Aorta (tissue), 5 donors: Measurements from ENCODE around the gene ST7. TPM values are rescaled to one million over a fixed set of nuclear protein-coding genes. Genes with fewer than 3 reads are reported as not detected.

Source experiments
- ATAC-seq: fragments of 200-7000 bp; cut with Tn5 transposase; one replicate; pipeline ENCODE4 v1.9.1; 2022; ENCODE audit warnings: moderate library complexity; ENCODE audit not compliant: low FRiP score
- DNase-seq, 2 donors: peaks; one replicate each; pipeline ENCODE4 v3.0.0-alpha.2; 2020
- H3K27ac ChIP-seq, 2 donors: one replicate each; pipeline ENCODE4 v1.5.1; 2013; ENCODE audit warnings: low read length in 2 of 2, mild to moderate bottlenecking in 2 of 2, moderate library complexity in 2 of 2, control low read depth in 1 of 2, inconsistent platforms in 1 of 2, low read depth in 1 of 2
- H3K27me3 ChIP-seq, 2 donors: one replicate each; pipeline ENCODE4 v1.6.1; 2013; ENCODE audit warnings: control low read depth in 1 of 2, low read length in 1 of 2, mild to moderate bottlenecking in 1 of 2, moderate library complexity in 1 of 2; ENCODE audit not compliant: insufficient read depth in 2 of 2, control insufficient read depth in 1 of 2
- H3K36me3 ChIP-seq, 2 donors: one replicate each; pipeline ENCODE4 v1.6.1; 2013; ENCODE audit warnings: control low read depth in 1 of 2, low read length in 1 of 2, mild to moderate bottlenecking in 1 of 2; ENCODE audit not compliant: insufficient read depth in 2 of 2, control insufficient read depth in 1 of 2
- H3K4me1 ChIP-seq, 2 donors: one replicate each; pipeline ENCODE4 v1.6.1; 2013; ENCODE audit warnings: low read length in 2 of 2, control low read depth in 1 of 2, mild to moderate bottlenecking in 1 of 2, moderate library complexity in 1 of 2; ENCODE audit not compliant: insufficient read depth in 2 of 2, control insufficient read depth in 1 of 2
- H3K4me3 ChIP-seq, 2 donors: one replicate each; pipeline ENCODE4 v1.5.1; 2013; ENCODE audit warnings: low read length in 2 of 2, control low read depth in 1 of 2, mild to moderate bottlenecking in 1 of 2
- H3K9me3 ChIP-seq: one replicate; pipeline ENCODE4 v1.6.1; 2013; ENCODE audit warnings: mild to moderate bottlenecking, low read length; ENCODE audit not compliant: control insufficient read depth
- WGBS, 2 donors: extraction: QIAGEN DNeasy Blood & Tissue Kit; methylation state at CpG; one replicate each; pipeline ENCODE4 v1.1.7; 2013; 5-methylcytosine and 5-hydroxymethylcytosine counted together
- intact Hi-C, 2 donors: fragments of 100-400 bp; cut with DNase I; formaldehyde crosslinking; loops; one replicate each; pipeline versions ENCODE4 v1.14.2 to v1.15.0; 2022
- polyA plus RNA-seq, 2 donors: library from polyadenylated mRNA; stranded (reverse); fragments of 200-250 nt; gene quantifications; one replicate each; pipeline ENCODE4 v1.2.3, GENCODE V29; 2013
- total RNA-seq, 2 donors: library from RNA; stranded (reverse); fragmentation: NEBNext Ultra II Directional; extraction: Animal tissue kit (Norgen Biotek cat#: 25700); gene quantifications; one replicate each; pipeline ENCODE4 v1.2.1, GENCODE V29; 2021
- donor health status: healthy with polysubstance abuse.
- donor health status: Bipolar disorder and iron deficiency.
- donor health status: DM: no; HTN: no; CAD: no.
- donor health status: DM: no; HTN: no; CAD: no.
- donor health status: DM: yes; HTN: yes; CAD: no.

The ST7 gene
- total and polyA plus RNA-seq, 4 donors: 24.2 to 35.3 (median 31.9) TPM

DNA sequence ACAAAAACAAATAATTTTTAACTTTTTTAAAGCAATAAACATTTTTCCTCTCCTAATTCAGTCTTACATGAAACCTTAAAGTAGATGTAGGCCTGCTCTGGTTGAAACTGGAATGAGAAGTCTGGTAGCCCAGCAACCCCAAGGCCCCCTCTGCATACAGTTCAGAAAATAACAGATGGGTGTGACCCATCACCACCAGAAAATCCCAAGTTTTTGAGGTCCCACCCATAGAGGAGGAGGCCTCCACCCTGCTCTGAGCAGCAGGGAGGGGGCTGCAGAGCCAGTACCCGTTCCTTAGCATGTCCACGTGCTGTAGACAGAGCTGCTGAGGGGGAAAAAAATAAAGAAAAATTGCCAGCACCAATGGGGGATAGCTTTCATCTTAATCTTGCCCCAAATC lies 246.8 kb downstream of the ST7 start:
- intact Hi-C loops: no loop called here
- WGBS, 2 donors: 72 to 75% methylated on average over 2 of the region's 2 CpGs
- no peaks in the 10 kb centered on the region for H3K27me3 ChIP-seq
- DNase-seq (no peak), ATAC-seq (no peak)
- H3K9me3 ChIP-seq: no peaks in the 10 kb centered on the region
- no peak overlapping the region for H3K4me3 ChIP-seq
- H3K27ac ChIP-seq: no peak overlapping the region
- peaks cover 3 to 4% of the 10 kb centered on the region in 2 donors for H3K36me3 ChIP-seq
- H3K4me1 ChIP-seq: no peaks in the 10 kb centered on the region

DNA sequence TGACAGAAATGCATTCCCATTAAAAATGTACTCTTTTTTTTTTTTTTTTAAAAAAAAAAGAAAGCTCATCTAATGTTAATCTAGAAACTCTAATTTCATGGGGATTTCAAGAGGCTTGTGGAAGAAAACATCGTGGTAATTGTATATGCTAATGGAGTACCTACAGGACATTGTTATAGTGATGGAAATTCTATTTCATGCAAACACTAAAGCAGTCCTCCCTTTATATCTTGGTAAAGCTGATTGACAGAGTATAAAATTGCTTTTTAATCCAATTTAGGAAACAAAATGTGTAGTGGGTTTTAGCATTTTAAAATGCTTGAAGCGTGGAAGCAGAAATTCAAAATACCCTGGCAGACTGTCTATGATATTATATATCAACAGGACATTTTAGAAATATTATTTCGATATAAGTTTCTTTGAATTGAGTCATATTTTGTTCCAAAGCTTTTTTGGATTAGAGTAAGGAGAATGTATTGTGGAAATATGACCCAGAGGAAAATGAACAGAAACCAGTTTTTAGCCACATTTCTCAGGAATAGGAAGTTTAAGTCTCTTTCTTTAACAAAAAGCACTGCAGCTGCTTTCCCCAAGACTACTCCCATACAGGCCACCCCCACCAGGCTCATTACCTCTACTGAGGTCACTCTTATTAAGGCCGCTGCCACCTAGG lies 247.6 kb downstream of the ST7 start:
- peaks cover 3 to 6% of the 10 kb centered on the region in 2 donors for H3K36me3 ChIP-seq
- DNase-seq (no peak), ATAC-seq (no peak)
- WGBS, 2 donors: 80 to 88% methylated on average over 4 of the region's 4 CpGs
- H3K4me1 ChIP-seq: no peaks in the 10 kb centered on the region
- H3K9me3 ChIP-seq: no peaks in the 10 kb centered on the region
- intact Hi-C loops: no loop called here
- H3K27me3 ChIP-seq: no peaks in the 10 kb centered on the region
- no peak overlapping the region for H3K4me3 ChIP-seq
- no peak overlapping the region for H3K27ac ChIP-seq

DNA sequence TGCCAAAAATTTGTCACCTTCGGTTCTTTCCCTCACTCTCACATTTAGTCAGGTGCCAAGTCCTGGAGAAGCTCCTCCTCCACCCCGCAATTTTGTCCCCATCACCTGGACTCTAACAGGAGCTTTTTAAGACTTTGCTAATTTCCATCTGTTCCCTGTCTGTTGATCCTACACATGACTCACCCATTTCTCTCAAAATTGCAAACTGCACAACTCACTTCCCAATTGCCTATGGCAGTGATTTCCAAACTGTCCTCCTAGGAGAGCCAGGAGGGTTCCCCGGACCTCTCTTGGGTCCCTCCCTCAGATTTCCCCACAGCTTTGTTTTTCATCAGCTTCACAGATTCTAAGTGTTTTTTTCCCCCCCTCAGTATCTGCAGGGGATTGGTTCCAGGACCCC lies 249.2 kb downstream of the ST7 start:
- H3K9me3 ChIP-seq: no peaks in the 10 kb centered on the region
- no peaks in the 10 kb centered on the region for H3K27me3 ChIP-seq
- 68 to 81% methylated on average over 3 of the region's 3 CpGs for WGBS, 2 donors
- H3K4me1 ChIP-seq: no peaks in the 10 kb centered on the region
- no peak overlapping the region for H3K27ac ChIP-seq
- no peak overlapping the region for H3K4me3 ChIP-seq
- ATAC-seq (no peak), DNase-seq (no peak)
- intact Hi-C loops: no loop called here
- H3K36me3 ChIP-seq: peaks cover 3 to 6% of the 10 kb centered on the region in 2 donors

DNA sequence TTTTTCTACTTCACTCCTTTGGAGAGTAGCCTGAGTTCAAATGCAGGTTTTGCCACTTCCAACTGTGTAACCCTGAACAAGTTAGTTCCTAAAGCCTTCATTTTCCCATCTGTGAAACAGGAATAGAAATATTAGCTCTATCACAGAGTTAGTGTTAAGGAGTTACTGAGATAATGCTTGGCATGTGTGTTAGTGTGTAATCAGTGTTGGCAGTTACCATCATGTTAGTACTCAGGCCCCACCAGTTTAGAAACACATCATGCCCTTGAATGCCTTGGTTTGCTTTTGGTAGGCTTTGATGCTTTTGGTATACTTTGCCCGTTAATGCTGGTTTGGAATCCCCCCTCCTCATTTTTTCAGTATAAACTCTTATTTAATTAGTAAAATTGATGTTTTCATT lies 249.9 kb downstream of the ST7 start:
- Histone ChIP-seq H3K27ac (no peak overlapping the region), H3K27me3 (no peaks in the 10 kb centered on the region), H3K4me1 (no peaks in the 10 kb centered on the region), H3K4me3 (no peak overlapping the region), H3K36me3 (peaks cover 3 to 6% of the 10 kb centered on the region in 2 donors), H3K9me3 (no peaks in the 10 kb centered on the region)
- intact Hi-C loops: no loop called here
- ATAC-seq: no peak
- DNase-seq: no peak
- WGBS, 2 donors: 49 to 54% methylated on average over 1 of the region's 1 CpG

DNA sequence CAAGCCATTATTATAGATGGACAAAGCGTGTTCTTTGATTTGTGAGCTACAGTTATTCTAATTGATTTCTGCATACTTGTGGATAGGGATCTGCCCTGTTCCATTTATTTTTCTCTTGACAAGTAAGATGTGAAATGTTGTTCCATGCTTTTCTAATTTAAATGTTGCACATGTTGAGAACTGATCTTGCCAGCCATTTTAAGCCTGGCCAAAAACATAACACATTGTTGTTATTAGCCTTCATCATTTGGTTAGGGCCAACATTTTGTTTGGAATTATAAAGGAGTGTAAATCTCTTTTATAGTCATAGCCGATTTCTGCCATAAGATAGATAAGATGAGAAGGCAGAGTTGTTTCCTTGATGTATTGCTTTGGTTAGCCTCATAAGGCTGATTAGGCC lies 252.6 kb downstream of the ST7 start:
- WGBS, 2 donors: 78 to 84% methylated on average over 2 of the region's 2 CpGs
- intact Hi-C loops: no loop called here
- DNase-seq: no peak
- Histone ChIP-seq H3K4me1 (no peaks in the 10 kb centered on the region), H3K9me3 (no peaks in the 10 kb centered on the region), H3K27me3 (no peaks in the 10 kb centered on the region), H3K4me3 (no peak overlapping the region), H3K27ac (no peak overlapping the region), H3K36me3 (peaks cover 3 to 11% of the 10 kb centered on the region in 2 donors)
- no peak for ATAC-seq

DNA sequence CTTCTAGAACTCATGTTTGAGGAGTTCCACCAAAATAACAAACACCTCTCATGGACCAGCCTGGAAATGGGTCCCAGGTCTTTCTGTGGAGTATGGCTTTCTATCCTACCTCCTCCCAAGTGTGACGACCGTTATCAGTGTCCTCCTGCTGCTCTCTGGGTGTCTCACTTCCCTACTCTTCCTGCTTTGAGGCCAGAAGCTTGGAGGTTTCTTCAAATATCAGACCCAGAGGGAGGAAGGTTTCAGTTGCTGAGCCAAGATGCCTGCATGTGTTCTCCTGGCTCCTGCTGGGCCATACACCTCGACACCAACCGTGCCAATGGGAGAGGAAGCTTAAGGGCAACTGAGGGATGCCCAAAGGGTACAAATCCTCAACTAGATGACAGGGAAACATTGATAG lies 255.0 kb downstream of the ST7 start:
- H3K4me1 ChIP-seq: no peaks in the 10 kb centered on the region
- no peaks in the 10 kb centered on the region for H3K27me3 ChIP-seq
- intact Hi-C loops: no loop called here
- peaks cover 3 to 11% of the 10 kb centered on the region in 2 donors for H3K36me3 ChIP-seq
- H3K4me3 ChIP-seq: no peak overlapping the region
- no peak overlapping the region for H3K27ac ChIP-seq
- H3K9me3 ChIP-seq: no peaks in the 10 kb centered on the region
- DNase-seq (no peak), ATAC-seq (no peak)
- WGBS, 2 donors: 84 to 92% methylated on average over 4 of the region's 4 CpGs

DNA sequence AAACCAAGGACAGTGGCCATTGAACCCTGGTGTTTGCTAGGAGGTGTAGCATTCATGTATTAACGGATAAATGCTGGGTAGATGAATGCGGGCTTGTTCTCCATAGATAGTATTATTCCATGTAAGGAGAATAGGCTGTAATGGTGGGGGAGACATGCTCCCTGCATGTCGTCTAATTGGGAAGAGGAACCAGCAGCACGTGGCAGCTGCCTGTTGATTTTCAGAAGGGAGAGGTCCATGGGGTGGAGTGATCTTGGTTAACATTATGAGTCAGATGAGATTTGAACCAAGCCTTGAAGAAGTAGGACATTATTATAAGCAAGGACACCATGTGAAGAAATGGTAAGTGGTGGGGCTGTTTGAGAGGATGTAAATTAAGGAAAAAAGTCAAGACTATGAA lies 257.1 kb downstream of the ST7 start:
- WGBS, 2 donors: 88 to 92% methylated on average over 4 of the region's 4 CpGs
- DNase-seq (no peak), ATAC-seq (no peak)
- Histone ChIP-seq H3K36me3 (peaks cover 0 to 9% of the 10 kb centered on the region in 2 donors), H3K27me3 (no peaks in the 10 kb centered on the region), H3K4me1 (no peaks in the 10 kb centered on the region), H3K4me3 (no peak overlapping the region), H3K27ac (no peak overlapping the region), H3K9me3 (no peaks in the 10 kb centered on the region)
- intact Hi-C loops: loop anchor here (5.0 to 10.0 kb wide), 2 partner anchors 114 to 177 kb away; partner anchors contain the start of gene WNT2 (in 1 of the 2)

DNA sequence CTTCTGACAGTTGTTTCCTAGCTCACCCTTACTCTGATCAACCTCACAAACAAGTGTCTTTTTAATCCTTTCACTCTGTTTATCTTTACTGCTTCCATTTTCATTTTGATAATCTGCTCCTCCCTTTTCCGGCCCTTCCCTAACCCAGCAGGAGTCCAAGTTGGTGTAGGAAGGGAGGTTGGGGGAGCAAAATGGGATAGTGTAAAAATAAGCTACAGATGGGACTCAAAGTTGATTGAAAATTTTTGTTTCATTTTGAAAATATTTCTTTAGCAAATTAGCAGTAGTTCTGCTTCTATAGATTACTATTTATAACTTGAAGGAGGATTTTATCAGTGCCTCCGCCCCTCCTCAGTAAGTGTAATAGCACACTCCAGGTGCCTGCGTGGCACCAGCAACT lies 257.6 kb downstream of the ST7 start:
- WGBS, 2 donors: 93 to 95% methylated on average over 3 of the region's 3 CpGs
- Histone ChIP-seq H3K36me3 (peaks cover 0 to 7% of the 10 kb centered on the region in 2 donors), H3K27me3 (no peaks in the 10 kb centered on the region), H3K9me3 (no peaks in the 10 kb centered on the region), H3K4me1 (no peaks in the 10 kb centered on the region), H3K27ac (no peak overlapping the region), H3K4me3 (no peak overlapping the region)
- intact Hi-C loops: loop anchor here (5.0 to 10.0 kb wide), 2 partner anchors 114 to 176 kb away; partner anchors contain the start of gene WNT2 (in 1 of the 2)
- ATAC-seq: no peak
- no peak for DNase-seq

DNA sequence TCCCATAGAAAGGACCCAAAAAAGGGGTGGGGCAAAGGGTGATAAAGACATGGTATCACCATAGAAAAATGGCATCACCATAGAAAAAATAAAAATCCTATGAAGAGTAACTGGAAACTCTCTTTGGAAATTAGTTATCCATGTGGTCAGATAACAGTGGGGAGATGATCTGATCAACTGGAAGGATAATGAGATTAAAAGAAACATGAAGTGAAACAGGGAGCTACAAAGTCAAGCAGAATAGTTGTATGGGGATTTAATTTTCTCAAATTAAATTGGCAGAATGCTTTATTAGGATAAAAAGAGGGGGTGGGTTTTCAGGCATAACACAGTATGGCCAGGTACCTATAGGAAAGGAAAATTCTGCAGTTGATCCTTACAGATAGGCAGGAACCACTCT lies 258.3 kb downstream of the ST7 start:
- intact Hi-C loops: loop anchor here (5.0 to 10.0 kb wide), 2 partner anchors 113 to 176 kb away; partner anchors contain the start of gene WNT2 (in 1 of the 2)
- peaks cover 0 to 7% of the 10 kb centered on the region in 2 donors for H3K36me3 ChIP-seq
- no peak overlapping the region for H3K4me3 ChIP-seq
- H3K4me1 ChIP-seq: no peaks in the 10 kb centered on the region
- no peak overlapping the region for H3K27ac ChIP-seq
- no peak for DNase-seq
- ATAC-seq: no peak
- no peaks in the 10 kb centered on the region for H3K9me3 ChIP-seq
- H3K27me3 ChIP-seq: no peaks in the 10 kb centered on the region
